Ectodermal cell (in vitro differentiated cells): Measurements from ENCODE around the gene MAN1A2.
"Not testable (repeated sequence)": the region's sequence is repeated elsewhere in the genome, so short reads cannot be mapped to it uniquely, and the experiment has no call there.

Experiments
- H3K27ac ChIP-seq: 2 replicates; pipeline ENCODE4 v1.7.0; 2013; ENCODE audit warnings: mild to moderate bottlenecking, low read depth, low read length; ENCODE audit not compliant: insufficient read depth, poor library complexity, severe bottlenecking
- H3K27me3 ChIP-seq: 2 replicates; pipeline ENCODE4 v1.7.0; 2013; ENCODE audit warnings: mild to moderate bottlenecking, low read length; ENCODE audit not compliant: insufficient read depth, control insufficient read depth, poor library complexity, severe bottlenecking
- H3K36me3 ChIP-seq: one replicate; pipeline ENCODE4 v1.7.0; 2013; ENCODE audit warnings: low read length; ENCODE audit not compliant: control insufficient read depth, insufficient read depth
- H3K4me1 ChIP-seq: one replicate; pipeline ENCODE4 v1.7.0; 2013; ENCODE audit warnings: low read length; ENCODE audit not compliant: control insufficient read depth, insufficient read depth
- H3K4me3 ChIP-seq: 2 replicates; pipeline ENCODE4 v1.7.0; 2013; ENCODE audit warnings: low read depth, low read length, control low read depth; ENCODE audit not compliant: insufficient read depth
- H3K9me3 ChIP-seq: 2 replicates; pipeline ENCODE4 v1.7.0; 2013; ENCODE audit warnings: mild to moderate bottlenecking, low read length, moderate library complexity; ENCODE audit not compliant: control insufficient read depth
- WGBS, 2 experiments: methylation state at CpG; one replicate each; pipeline ENCODE4 v1.1.7; 2013; ENCODE audit warnings: missing lambda C conversion rate in 2 of 2; 5-methylcytosine and 5-hydroxymethylcytosine counted together

The MAN1A2 gene

GRCh38 chr1:117336088-117336817 is 31.0 kb upstream of the MAN1A2 start:
- Histone ChIP-seq H3K4me1 (no peaks in the 10 kb centered on the region), H3K27ac (no peak overlapping the region), H3K27me3 (no peaks in the 10 kb centered on the region), H3K4me3 (no peak overlapping the region), H3K36me3 (no peaks in the 10 kb centered on the region), H3K9me3 (no peaks in the 10 kb centered on the region)
- WGBS, 2 experiments: 45 to 48% methylated on average over 2 of the region's 2 CpGs

- no peak overlapping the region for H3K4me3 ChIP-seq
- H3K27me3 ChIP-seq: no peaks in the 10 kb centered on the region
- no peaks in the 10 kb centered on the region for H3K36me3 ChIP-seq
- no peaks in the 10 kb centered on the region for H3K9me3 ChIP-seq
- no peaks in the 10 kb centered on the region for H3K4me1 ChIP-seq
- 80 to 90% methylated on average over 6 of the region's 6 CpGs for WGBS, 2 experiments
- no peak overlapping the region for H3K27ac ChIP-seq
These were observed 27.2 kb upstream of the MAN1A2 start for GRCh38 chr1:117339866-117340700.

GRCh38 chr1:117341123-117341522 is 26.1 kb upstream of the MAN1A2 start:
- H3K27me3 ChIP-seq: no peaks in the 10 kb centered on the region
- no peaks in the 10 kb centered on the region for H3K4me1 ChIP-seq
- 95% methylated on average over 5 of the region's 5 CpGs for WGBS, 2 experiments
- no peaks in the 10 kb centered on the region for H3K36me3 ChIP-seq
- H3K4me3 ChIP-seq: no peak overlapping the region
- no peaks in the 10 kb centered on the region for H3K9me3 ChIP-seq
- no peak overlapping the region for H3K27ac ChIP-seq

GRCh38 chr1:117342397-117342796 is 24.9 kb upstream of the MAN1A2 start:
- H3K9me3 ChIP-seq: no peaks in the 10 kb centered on the region
- 96 to 97% methylated on average over 1 of the region's 2 CpGs for WGBS, 2 experiments
- no peak overlapping the region for H3K4me3 ChIP-seq
- H3K27ac ChIP-seq: no peak overlapping the region
- H3K27me3 ChIP-seq: no peaks in the 10 kb centered on the region
- H3K36me3 ChIP-seq: no peaks in the 10 kb centered on the region
- H3K4me1 ChIP-seq: peaks cover 4% of the 10 kb centered on the region

- H3K36me3 ChIP-seq: no peaks in the 10 kb centered on the region
- no peaks in the 10 kb centered on the region for H3K9me3 ChIP-seq
- H3K27ac ChIP-seq: no peak overlapping the region
- H3K4me1 ChIP-seq: peaks cover 4% of the 10 kb centered on the region
- H3K27me3 ChIP-seq: no peaks in the 10 kb centered on the region
- no peak overlapping the region for H3K4me3 ChIP-seq
- WGBS, 2 experiments: 65 to 68% methylated on average over 4 of the region's 4 CpGs
These were observed 20.9 kb upstream of the MAN1A2 start for GRCh38 chr1:117346206-117346928.

- Histone ChIP-seq H3K4me3 (no peak overlapping the region), H3K9me3 (no peaks in the 10 kb centered on the region), H3K36me3 (no peaks in the 10 kb centered on the region), H3K27me3 (no peaks in the 10 kb centered on the region), H3K27ac (no peak overlapping the region), H3K4me1 (peaks cover 4% of the 10 kb centered on the region)
- 94 to 95% methylated on average over 3 to 4 of the region's 4 CpGs for WGBS, 2 experiments
These were observed 19.3 kb upstream of the MAN1A2 start for GRCh38 chr1:117347907-117348306.

GRCh38 chr1:117352695-117353094 is 14.6 kb upstream of the MAN1A2 start:
- not testable (repeated sequence) for H3K36me3 ChIP-seq, H3K9me3 ChIP-seq, H3K4me3 ChIP-seq, H3K4me1 ChIP-seq, H3K27me3 ChIP-seq, H3K27ac ChIP-seq
- WGBS, 2 experiments: 83% methylated on average over 1 of the region's 3 CpGs; no CpG with 5 or more reads in 1 of the 2 experiments

GRCh38 chr1:117357833-117358603 is 9.2 kb upstream of the MAN1A2 start:
- H3K36me3 ChIP-seq, H3K4me3 ChIP-seq, H3K27ac ChIP-seq, H3K4me1 ChIP-seq, H3K9me3 ChIP-seq, H3K27me3 ChIP-seq: not testable (repeated sequence)
- 89 to 90% methylated on average over 24 of the region's 24 CpGs for WGBS, 2 experiments

- H3K27ac ChIP-seq, H3K27me3 ChIP-seq, H3K4me1 ChIP-seq, H3K36me3 ChIP-seq, H3K9me3 ChIP-seq, H3K4me3 ChIP-seq: not testable (repeated sequence)
- 84 to 95% methylated on average over 7 to 8 of the region's 8 CpGs for WGBS, 2 experiments
These were observed 8.7 kb upstream of the MAN1A2 start for GRCh38 chr1:117358604-117358887.
